Measurements from ENCODE around the gene ZNF627.
"Not testable (repeated sequence)": the region's sequence is repeated elsewhere in the genome, so short reads cannot be mapped to it uniquely, and the experiment has no call there.

ZNF627 gene

DNA sequence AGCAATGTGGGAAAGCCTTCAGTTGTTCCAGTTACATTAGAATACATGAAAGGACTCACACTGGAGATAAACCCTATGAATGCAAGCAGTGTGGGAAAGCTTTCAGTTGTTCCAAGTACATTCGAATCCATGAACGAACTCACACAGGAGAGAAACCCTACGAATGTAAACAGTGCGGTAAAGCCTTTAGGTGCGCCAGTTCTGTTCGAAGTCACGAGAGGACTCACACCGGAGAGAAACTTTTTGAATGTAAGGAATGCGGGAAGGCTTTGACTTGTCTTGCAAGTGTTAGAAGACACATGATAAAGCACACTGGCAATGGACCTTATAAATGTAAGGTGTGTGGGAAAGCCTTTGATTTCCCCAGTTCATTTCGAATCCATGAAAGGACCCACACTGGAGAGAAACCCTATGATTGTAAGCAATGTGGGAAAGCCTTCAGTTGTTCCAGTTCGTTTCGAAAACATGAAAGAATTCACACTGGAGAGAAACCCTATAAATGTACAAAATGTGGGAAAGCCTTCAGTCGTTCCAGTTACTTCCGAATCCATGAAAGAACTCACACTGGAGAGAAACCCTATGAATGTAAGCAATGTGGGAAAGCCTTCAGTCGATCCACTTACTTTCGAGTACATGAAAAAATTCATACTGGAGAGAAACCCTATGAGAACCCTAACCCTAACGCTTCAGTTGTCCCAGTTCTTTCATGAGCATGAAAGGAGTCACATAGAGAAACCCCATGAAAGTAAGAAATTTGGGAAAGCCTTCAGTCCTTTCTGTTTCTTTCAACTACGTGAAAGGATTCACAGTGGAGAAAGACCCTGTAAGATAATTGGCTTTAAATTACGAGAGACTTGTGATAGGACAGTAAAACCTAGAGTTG is 20.1 kb downstream of the ZNF627 start:
- Mint-ChIP-seq H3K4me3 (no peak overlapping the region), H3K36me3 (ENCODE audit: low read depth) (peaks cover 100% of the 10 kb centered on the region), H3K4me1 (no peaks in the 10 kb centered on the region), H3K9me3 (peaks cover 100% of the 10 kb centered on the region), H3K27ac (no peak overlapping the region), H3K27me3 (ENCODE audit: low read depth, poor library complexity) (peaks cover 11% of the 10 kb centered on the region)
- TF ChIP-seq, protein P1, sequence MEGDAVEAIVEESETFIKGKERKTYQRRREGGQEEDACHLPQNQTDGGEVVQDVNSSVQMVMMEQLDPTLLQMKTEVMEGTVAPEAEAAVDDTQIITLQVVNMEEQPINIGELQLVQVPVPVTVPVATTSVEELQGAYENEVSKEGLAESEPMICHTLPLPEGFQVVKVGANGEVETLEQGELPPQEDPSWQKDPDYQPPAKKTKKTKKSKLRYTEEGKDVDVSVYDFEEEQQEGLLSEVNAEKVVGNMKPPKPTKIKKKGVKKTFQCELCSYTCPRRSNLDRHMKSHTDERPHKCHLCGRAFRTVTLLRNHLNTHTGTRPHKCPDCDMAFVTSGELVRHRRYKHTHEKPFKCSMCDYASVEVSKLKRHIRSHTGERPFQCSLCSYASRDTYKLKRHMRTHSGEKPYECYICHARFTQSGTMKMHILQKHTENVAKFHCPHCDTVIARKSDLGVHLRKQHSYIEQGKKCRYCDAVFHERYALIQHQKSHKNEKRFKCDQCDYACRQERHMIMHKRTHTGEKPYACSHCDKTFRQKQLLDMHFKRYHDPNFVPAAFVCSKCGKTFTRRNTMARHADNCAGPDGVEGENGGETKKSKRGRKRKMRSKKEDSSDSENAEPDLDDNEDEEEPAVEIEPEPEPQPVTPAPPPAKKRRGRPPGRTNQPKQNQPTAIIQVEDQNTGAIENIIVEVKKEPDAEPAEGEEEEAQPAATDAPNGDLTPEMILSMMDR (IDR thresholded peaks at IDR 0.05), result no peak
- DNase-seq, result no peak

DNA sequence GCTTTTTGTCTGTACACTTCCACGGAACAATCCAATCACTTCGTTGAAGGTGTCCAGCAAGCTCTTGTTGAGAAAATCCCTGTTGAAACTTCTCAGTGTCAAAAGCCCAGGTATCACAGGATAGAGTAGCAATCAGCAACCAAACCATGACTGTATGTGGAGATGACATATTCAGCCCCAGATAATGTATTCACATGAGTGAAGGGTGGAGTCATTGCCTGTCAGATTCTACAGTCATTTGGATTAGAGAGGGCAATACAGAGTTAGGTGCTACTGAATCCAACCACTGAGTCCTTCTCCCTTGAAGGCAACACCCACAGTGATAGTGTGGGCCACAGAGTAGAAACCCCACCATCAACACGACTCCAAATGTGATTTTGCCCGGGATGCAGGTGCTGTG is 23.3 kb downstream of the ZNF627 start:
- Mint-ChIP-seq H3K36me3 (ENCODE audit: low read depth) (peaks cover 94% of the 10 kb centered on the region), H3K27me3 (ENCODE audit: low read depth, poor library complexity) (peaks cover 26% of the 10 kb centered on the region), H3K4me1 (no peaks in the 10 kb centered on the region), H3K9me3 (peaks cover 95% of the 10 kb centered on the region), H3K27ac (no peak overlapping the region), H3K4me3 (no peak overlapping the region)
- DNase-seq, result no peak
- TF ChIP-seq, protein P1 (IDR thresholded peaks at IDR 0.05), result no peak

GRCh38 chr19:11622401-11622800 is 25.1 kb downstream of the ZNF627 start:
- Mint-ChIP-seq H3K36me3 (ENCODE audit: low read depth) (peaks cover 89% of the 10 kb centered on the region), H3K9me3 (peaks cover 90% of the 10 kb centered on the region), H3K27me3 (ENCODE audit: low read depth, poor library complexity) (peaks cover 29% of the 10 kb centered on the region)
- not testable (repeated sequence) for DNase-seq, H3K27ac Mint-ChIP-seq, H3K4me1 Mint-ChIP-seq, H3K4me3 Mint-ChIP-seq

GRCh38 chr19:11624069-11624463 is 26.8 kb downstream of the ZNF627 start:
- Mint-ChIP-seq H3K4me1 (no peaks in the 10 kb centered on the region), H3K36me3 (ENCODE audit: low read depth) (peaks cover 72% of the 10 kb centered on the region), H3K27ac (no peak overlapping the region), H3K4me3 (no peak overlapping the region), H3K27me3 (ENCODE audit: low read depth, poor library complexity) (peaks cover 29% of the 10 kb centered on the region), H3K9me3 (peaks cover 80% of the 10 kb centered on the region)
- DNase-seq, result no peak
- TF ChIP-seq, protein P1 (IDR thresholded peaks at IDR 0.05), result no peak

DNA sequence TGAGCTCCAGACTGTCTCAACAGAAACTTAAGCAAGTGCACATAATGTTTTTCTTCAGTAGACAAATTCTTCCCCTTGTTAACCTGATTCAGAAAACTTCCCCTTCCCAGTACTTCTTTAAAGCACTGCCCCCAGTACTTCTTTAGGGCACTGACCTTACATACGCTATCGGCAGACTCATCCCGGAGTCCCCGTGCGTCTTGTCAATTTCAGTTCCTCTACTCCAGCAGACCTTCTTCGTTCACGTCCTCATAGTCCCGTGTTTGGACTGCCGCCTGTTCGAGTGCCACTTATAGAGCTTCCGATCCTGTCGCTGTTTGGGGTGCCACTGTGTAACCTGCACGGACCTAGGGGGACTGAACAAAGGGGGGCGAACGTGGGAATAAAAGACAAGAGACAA is 29.0 kb downstream of the ZNF627 start:
- peaks cover 64% of the 10 kb centered on the region for H3K36me3 Mint-ChIP-seq (ENCODE audit: low read depth)
- no peak overlapping the region for H3K27ac Mint-ChIP-seq
- H3K9me3 Mint-ChIP-seq, result peaks cover 78% of the 10 kb centered on the region
- no peak overlapping the region for H3K4me3 Mint-ChIP-seq
- DNase-seq, result no peak
- H3K4me1 Mint-ChIP-seq, result no peaks in the 10 kb centered on the region
- H3K27me3 Mint-ChIP-seq (ENCODE audit: low read depth, poor library complexity), result peaks cover 32% of the 10 kb centered on the region
- TF ChIP-seq, protein P1 (IDR thresholded peaks at IDR 0.05), result no peak

DNA sequence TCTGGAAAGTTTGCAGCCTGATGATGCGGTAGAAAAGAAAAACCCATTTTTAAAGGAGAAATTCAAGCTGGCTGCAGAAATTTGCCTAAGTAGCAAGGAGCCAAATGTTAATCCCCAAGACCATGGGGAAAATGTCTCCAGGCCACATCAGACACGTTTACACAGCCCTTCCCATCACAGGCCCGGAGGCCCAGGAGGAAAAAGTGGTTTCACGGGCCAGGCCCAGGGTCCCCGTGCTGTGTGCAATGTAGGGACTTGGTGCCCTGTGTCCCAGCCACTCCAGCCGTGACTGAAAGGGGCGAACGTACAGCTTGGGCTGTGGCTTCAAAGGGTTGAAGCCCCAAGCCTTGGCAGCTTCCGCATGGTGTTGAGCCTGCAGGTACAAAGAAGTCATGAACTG is 35.9 kb downstream of the ZNF627 start:
- Mint-ChIP-seq H3K27ac (no peak overlapping the region), H3K9me3 (peaks cover 73% of the 10 kb centered on the region), H3K4me1 (no peaks in the 10 kb centered on the region), H3K36me3 (ENCODE audit: low read depth) (peaks cover 24% of the 10 kb centered on the region), H3K4me3 (no peak overlapping the region), H3K27me3 (ENCODE audit: low read depth, poor library complexity) (peaks cover 11% of the 10 kb centered on the region)
- TF ChIP-seq, protein P1 (IDR thresholded peaks at IDR 0.05), result no peak
- DNase-seq, result no peak

- not testable (repeated sequence) for H3K4me3 Mint-ChIP-seq, H3K4me1 Mint-ChIP-seq, H3K27ac Mint-ChIP-seq, DNase-seq
- Mint-ChIP-seq H3K36me3 (ENCODE audit: low read depth) (peaks cover 24% of the 10 kb centered on the region), H3K9me3 (peaks cover 68% of the 10 kb centered on the region), H3K27me3 (ENCODE audit: low read depth, poor library complexity) (peaks cover 11% of the 10 kb centered on the region)
Observed at GRCh38 chr19:11634018-11634662, 36.9 kb downstream of the ZNF627 start.
